KMS-11 (cell line): ENCODE results near the gene IL1R1.

ENCODE experiments used
- H2AFZ ChIP-seq: fragments of 200-600 bp; sonication (generic); 2 replicates; pipeline ENCODE4 v1.6.1; 2016; ENCODE audit warnings: antibody characterized with exemption, mixed run types, low read depth
- H3K27ac ChIP-seq: fragments of 200-600 bp; sonication (generic); 2 replicates; pipeline ENCODE4 v1.6.1; 2016; ENCODE audit warnings: mild to moderate bottlenecking, mixed run types
- H3K27me3 ChIP-seq: fragments of 200-600 bp; sonication (generic); 2 replicates; pipeline ENCODE4 v1.6.1; 2017; ENCODE audit warnings: mild to moderate bottlenecking, low read depth, mixed run types, moderate library complexity; ENCODE audit not compliant: insufficient read depth
- H3K36me3 ChIP-seq: fragments of 200-600 bp; sonication (generic); 2 replicates; pipeline ENCODE4 v1.6.1; 2017; ENCODE audit warnings: mild to moderate bottlenecking, mixed run types; ENCODE audit not compliant: insufficient read depth
- H3K4me1 ChIP-seq: fragments of 200-600 bp; sonication (generic); 2 replicates; pipeline ENCODE4 v1.6.1; 2016; ENCODE audit warnings: mild to moderate bottlenecking, low read depth, mixed run types; ENCODE audit not compliant: poor library complexity, severe bottlenecking
- H3K4me2 ChIP-seq: fragments of 200-600 bp; sonication (generic); 2 replicates; pipeline ENCODE4 v1.7.0; 2016; ENCODE audit warnings: mild to moderate bottlenecking, mixed run types
- H3K4me3 ChIP-seq: fragments of 200-600 bp; sonication (generic); IDR thresholded peaks from 2 replicates; pipeline ENCODE4 v1.6.1; 2017; ENCODE audit warnings: low read depth, low read length, mixed read lengths; ENCODE audit not compliant: insufficient read depth
- H3K79me2 ChIP-seq: fragments of 200-600 bp; sonication (generic); 2 replicates; pipeline ENCODE4 v1.6.1; 2016; ENCODE audit warnings: low read depth, mixed run types; ENCODE audit not compliant: insufficient read depth
- H3K9ac ChIP-seq: fragments of 200-600 bp; sonication (generic); 2 replicates; pipeline ENCODE4 v1.6.1; 2016; ENCODE audit warnings: mild to moderate bottlenecking, mixed run types
- H4K20me1 ChIP-seq: fragments of 200-600 bp; sonication (generic); 2 replicates; pipeline ENCODE4 v1.6.1; 2016; ENCODE audit warnings: mild to moderate bottlenecking, mixed run types; ENCODE audit not compliant: insufficient read depth
- CTCF ChIP-seq: fragments of 200-600 bp; sonication (generic); conservative IDR thresholded peaks from 2 replicates; pipeline ENCODE4 v1.6.1; 2017; ENCODE audit warnings: low read depth, mild to moderate bottlenecking, antibody characterized with exemption, low read length, moderate library complexity, mixed read lengths

IL1R1 gene

GRCh38 chr2:102098756-102099155 lies 43.8 kb upstream of the IL1R1 start:
- no peaks in the 10 kb centered on the region for H3K4me1 ChIP-seq

GRCh38 chr2:102099536-102100298 lies 42.8 kb upstream of the IL1R1 start:
- no peak overlapping the region for H3K27ac ChIP-seq
- H3K79me2 ChIP-seq = no peaks in the 10 kb centered on the region
- no peak overlapping the region for H3K4me3 ChIP-seq
- no peaks in the 10 kb centered on the region for H3K4me1 ChIP-seq
- H2AFZ ChIP-seq = no peak overlapping the region
- no peak for TF ChIP-seq CTCF
- H3K4me2 ChIP-seq = no peak overlapping the region
- no peaks in the 10 kb centered on the region for H4K20me1 ChIP-seq
- H3K9ac ChIP-seq = no peak overlapping the region
- no peaks in the 10 kb centered on the region for H3K36me3 ChIP-seq
- H3K27me3 ChIP-seq = no peaks in the 10 kb centered on the region

More at GRCh38 chr2:102098756-102099155, 43.8 kb upstream of the IL1R1 start:
- no peak for TF ChIP-seq CTCF
- no peaks in the 10 kb centered on the region for H3K27me3 ChIP-seq
- no peaks in the 10 kb centered on the region for H3K79me2 ChIP-seq
- no peak overlapping the region for H3K27ac ChIP-seq
- no peak overlapping the region for H3K9ac ChIP-seq
- no peaks in the 10 kb centered on the region for H4K20me1 ChIP-seq
- no peak overlapping the region for H3K4me2 ChIP-seq
- no peak overlapping the region for H3K4me3 ChIP-seq
- no peaks in the 10 kb centered on the region for H3K36me3 ChIP-seq
- H2AFZ ChIP-seq = no peak overlapping the region

- no peaks in the 10 kb centered on the region for H4K20me1 ChIP-seq
- H3K4me1 ChIP-seq = no peaks in the 10 kb centered on the region
- no peak overlapping the region for H3K27ac ChIP-seq
- H3K27me3 ChIP-seq = no peaks in the 10 kb centered on the region
- no peak for TF ChIP-seq CTCF
- no peaks in the 10 kb centered on the region for H3K79me2 ChIP-seq
- no peak overlapping the region for H3K9ac ChIP-seq
- no peaks in the 10 kb centered on the region for H3K36me3 ChIP-seq
- H2AFZ ChIP-seq = no peak overlapping the region
- H3K4me3 ChIP-seq = no peak overlapping the region
- H3K4me2 ChIP-seq = no peak overlapping the region
Measured at GRCh38 chr2:102100371-102101096, 42.0 kb upstream of the IL1R1 start.

- no peak overlapping the region for H2AFZ ChIP-seq
- no peaks in the 10 kb centered on the region for H3K79me2 ChIP-seq
- TF ChIP-seq CTCF = no peak
- no peak overlapping the region for H3K4me2 ChIP-seq
- H3K36me3 ChIP-seq = no peaks in the 10 kb centered on the region
- no peak overlapping the region for H3K27ac ChIP-seq
- H4K20me1 ChIP-seq = no peaks in the 10 kb centered on the region
- no peak overlapping the region for H3K9ac ChIP-seq
- no peak overlapping the region for H3K4me3 ChIP-seq
- no peaks in the 10 kb centered on the region for H3K27me3 ChIP-seq
- no peaks in the 10 kb centered on the region for H3K4me1 ChIP-seq
Measured at GRCh38 chr2:102101097-102101848, 41.3 kb upstream of the IL1R1 start.
